Epithelial cell of proximal tubule (primary cell): ENCODE results near the gene CDK5RAP2. TPM values are rescaled to one million over a fixed set of nuclear protein-coding genes. Genes with fewer than 3 reads are reported as not detected.
"Not testable (repeated sequence)": the region's sequence is repeated elsewhere in the genome, so short reads cannot be mapped to it uniquely, and the experiment has no call there.

ENCODE experiments used
- DNase-seq: peaks from one replicate; pipeline ENCODE4 v3.0.0-alpha.2; 2011; ENCODE audit warnings: low read depth
- H3K4me3 ChIP-seq: 2 replicates; pipeline ENCODE4 v1.5.1; 2011; ENCODE audit warnings: low read depth, mild to moderate bottlenecking, low read length
- total RNA-seq: library from RNA; depleted of rRNA; stranded (reverse); fragments of >200 nt; gene quantifications from 2 replicates; pipeline ENCODE4 v1.2.3, GENCODE V29; 2015
- TF ChIP-seq, protein P1 (sequence below): conservative IDR thresholded peaks from 2 replicates; pipeline ENCODE4 v1.5.1; 2012; ENCODE audit warnings: low read depth, mild to moderate bottlenecking, low read length

The CDK5RAP2 gene
- 32.1 and 38.7 TPM in 2 replicates for total RNA-seq

- TF ChIP-seq, protein P1, sequence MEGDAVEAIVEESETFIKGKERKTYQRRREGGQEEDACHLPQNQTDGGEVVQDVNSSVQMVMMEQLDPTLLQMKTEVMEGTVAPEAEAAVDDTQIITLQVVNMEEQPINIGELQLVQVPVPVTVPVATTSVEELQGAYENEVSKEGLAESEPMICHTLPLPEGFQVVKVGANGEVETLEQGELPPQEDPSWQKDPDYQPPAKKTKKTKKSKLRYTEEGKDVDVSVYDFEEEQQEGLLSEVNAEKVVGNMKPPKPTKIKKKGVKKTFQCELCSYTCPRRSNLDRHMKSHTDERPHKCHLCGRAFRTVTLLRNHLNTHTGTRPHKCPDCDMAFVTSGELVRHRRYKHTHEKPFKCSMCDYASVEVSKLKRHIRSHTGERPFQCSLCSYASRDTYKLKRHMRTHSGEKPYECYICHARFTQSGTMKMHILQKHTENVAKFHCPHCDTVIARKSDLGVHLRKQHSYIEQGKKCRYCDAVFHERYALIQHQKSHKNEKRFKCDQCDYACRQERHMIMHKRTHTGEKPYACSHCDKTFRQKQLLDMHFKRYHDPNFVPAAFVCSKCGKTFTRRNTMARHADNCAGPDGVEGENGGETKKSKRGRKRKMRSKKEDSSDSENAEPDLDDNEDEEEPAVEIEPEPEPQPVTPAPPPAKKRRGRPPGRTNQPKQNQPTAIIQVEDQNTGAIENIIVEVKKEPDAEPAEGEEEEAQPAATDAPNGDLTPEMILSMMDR = no peak
- H3K4me3 ChIP-seq = peak within 1 kb of the TSS; percentile 98
- peak; percentile 84 for DNase-seq
These were observed at the start of gene CDK5RAP2 for GRCh38 chr9:120580051-120580896. Gene CDK5RAP2, minus strand, starts transcription at chr9:120580167. Its CDS starts 189 bp downstream, at chr9:120579978.

DNA sequence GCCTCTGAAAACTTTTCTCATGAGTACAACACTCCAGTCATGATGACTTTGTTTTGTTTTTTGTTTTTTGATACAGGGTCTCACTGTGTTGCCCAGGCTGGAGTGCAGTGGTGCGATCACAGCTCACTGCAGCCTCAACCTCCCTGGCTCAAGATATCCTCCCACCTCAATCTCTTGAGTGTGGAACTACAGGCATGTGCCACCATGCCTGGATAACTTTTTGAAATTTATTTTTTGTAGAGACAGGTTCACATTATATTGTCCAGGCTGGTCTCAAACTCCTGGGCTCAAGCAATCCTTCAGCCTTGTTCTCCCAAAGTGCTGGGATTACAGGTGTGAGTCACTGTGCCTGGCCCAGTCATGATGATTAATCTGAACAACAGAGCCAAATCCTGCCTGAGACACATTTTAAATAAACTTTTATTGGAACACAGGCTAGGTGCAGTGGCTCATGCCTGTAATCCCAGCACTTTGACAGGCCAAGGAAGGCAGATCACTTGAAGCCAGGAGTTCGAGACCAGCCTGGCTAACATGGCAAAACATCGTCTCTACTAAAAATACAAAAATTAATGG lies 49.0 kb upstream of the CDK5RAP2 start:
- not testable (repeated sequence) for H3K4me3 ChIP-seq
- DNase-seq = peak; percentile 6

- H3K4me3 ChIP-seq = no peak overlapping the region
- DNase-seq = no peak
- TF ChIP-seq, protein P1 = no peak
These were observed 48.4 kb upstream of the CDK5RAP2 start for GRCh38 chr9:120628207-120628924.

DNA sequence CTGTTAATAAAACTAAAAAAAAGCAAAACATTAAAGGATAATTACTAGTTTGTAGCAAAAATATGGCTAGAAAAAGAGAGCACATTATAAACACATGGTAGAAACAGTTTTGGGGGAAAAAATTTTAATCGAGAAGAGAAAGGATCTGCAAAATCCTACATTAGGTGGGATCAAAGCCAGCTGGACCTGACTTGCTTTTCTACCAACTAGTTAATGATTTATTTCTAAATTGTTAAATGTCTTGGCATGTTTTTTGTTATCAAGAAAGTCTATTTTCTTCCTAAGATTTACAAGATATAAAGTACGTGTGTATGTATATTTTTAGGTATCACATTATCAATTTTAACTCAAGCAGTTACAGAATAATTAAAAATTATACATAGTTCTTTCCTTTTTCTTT lies 47.1 kb upstream of the CDK5RAP2 start:
- DNase-seq = no peak
- no peak overlapping the region for H3K4me3 ChIP-seq
- TF ChIP-seq, protein P1 = no peak

GRCh38 chr9:120626512-120626911 lies 46.5 kb upstream of the CDK5RAP2 start:
- TF ChIP-seq, protein P1 = no peak
- no peak overlapping the region for H3K4me3 ChIP-seq
- DNase-seq = no peak

GRCh38 chr9:120625222-120625621 lies 45.3 kb upstream of the CDK5RAP2 start:
- no peak for DNase-seq
- TF ChIP-seq, protein P1 = no peak
- no peak overlapping the region for H3K4me3 ChIP-seq

- DNase-seq = no peak
- TF ChIP-seq, protein P1 = no peak
- no peak overlapping the region for H3K4me3 ChIP-seq
These were observed 42.8 kb upstream of the CDK5RAP2 start for GRCh38 chr9:120622790-120623189.
